KMS-11 (cell line): ENCODE results near the gene HACD2.

Experiments used
- H2AFZ ChIP-seq: fragments of 200-600 bp; sonication (generic); 2 replicates; pipeline ENCODE4 v1.6.1; 2016; ENCODE audit warnings: antibody characterized with exemption, mixed run types, low read depth
- H3K27ac ChIP-seq: fragments of 200-600 bp; sonication (generic); 2 replicates; pipeline ENCODE4 v1.6.1; 2016; ENCODE audit warnings: mild to moderate bottlenecking, mixed run types
- H3K27me3 ChIP-seq: fragments of 200-600 bp; sonication (generic); 2 replicates; pipeline ENCODE4 v1.6.1; 2017; ENCODE audit warnings: mild to moderate bottlenecking, low read depth, mixed run types, moderate library complexity; ENCODE audit not compliant: insufficient read depth
- H3K36me3 ChIP-seq: fragments of 200-600 bp; sonication (generic); 2 replicates; pipeline ENCODE4 v1.6.1; 2017; ENCODE audit warnings: mild to moderate bottlenecking, mixed run types; ENCODE audit not compliant: insufficient read depth
- H3K4me1 ChIP-seq: fragments of 200-600 bp; sonication (generic); 2 replicates; pipeline ENCODE4 v1.6.1; 2016; ENCODE audit warnings: mild to moderate bottlenecking, low read depth, mixed run types; ENCODE audit not compliant: poor library complexity, severe bottlenecking
- H3K4me2 ChIP-seq: fragments of 200-600 bp; sonication (generic); 2 replicates; pipeline ENCODE4 v1.7.0; 2016; ENCODE audit warnings: mild to moderate bottlenecking, mixed run types
- H3K4me3 ChIP-seq: fragments of 200-600 bp; sonication (generic); IDR thresholded peaks from 2 replicates; pipeline ENCODE4 v1.6.1; 2017; ENCODE audit warnings: low read depth, low read length, mixed read lengths; ENCODE audit not compliant: insufficient read depth
- H3K79me2 ChIP-seq: fragments of 200-600 bp; sonication (generic); 2 replicates; pipeline ENCODE4 v1.6.1; 2016; ENCODE audit warnings: low read depth, mixed run types; ENCODE audit not compliant: insufficient read depth
- H3K9ac ChIP-seq: fragments of 200-600 bp; sonication (generic); 2 replicates; pipeline ENCODE4 v1.6.1; 2016; ENCODE audit warnings: mild to moderate bottlenecking, mixed run types
- H4K20me1 ChIP-seq: fragments of 200-600 bp; sonication (generic); 2 replicates; pipeline ENCODE4 v1.6.1; 2016; ENCODE audit warnings: mild to moderate bottlenecking, mixed run types; ENCODE audit not compliant: insufficient read depth
- TF ChIP-seq, protein P1 (sequence below): fragments of 200-600 bp; sonication (generic); conservative IDR thresholded peaks from 2 replicates; pipeline ENCODE4 v1.6.1; 2017; ENCODE audit warnings: low read depth, mild to moderate bottlenecking, antibody characterized with exemption, low read length, moderate library complexity, mixed read lengths

The HACD2 gene

DNA sequence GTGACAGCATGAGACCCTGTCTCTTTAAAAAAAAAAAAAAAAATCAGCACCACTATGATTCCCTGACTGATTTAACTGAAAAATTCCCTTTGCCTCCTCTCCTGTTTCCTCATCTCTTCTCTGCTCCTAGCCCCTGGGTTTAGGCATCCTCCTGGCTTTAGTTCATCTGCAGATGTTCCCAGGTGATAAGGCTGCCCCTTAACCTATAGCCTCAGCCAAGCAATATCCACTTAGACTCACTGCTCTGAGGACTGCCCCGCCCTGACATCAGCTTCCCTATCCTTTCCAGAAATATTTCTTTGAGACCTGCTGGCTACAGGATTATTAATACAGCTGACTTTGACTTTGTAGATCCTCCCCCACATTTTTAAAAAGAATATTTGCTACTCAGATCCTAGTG, 39.4 kb upstream of the HACD2 start:
- Histone ChIP-seq H2AFZ (no peak overlapping the region), H3K4me1 (no peaks in the 10 kb centered on the region), H3K4me2 (no peak overlapping the region), H3K27ac (no peak overlapping the region), H3K36me3 (no peaks in the 10 kb centered on the region), H4K20me1 (no peaks in the 10 kb centered on the region), H3K4me3 (no peak overlapping the region), H3K9ac (no peak overlapping the region), H3K27me3 (no peaks in the 10 kb centered on the region), H3K79me2 (no peaks in the 10 kb centered on the region)
- TF ChIP-seq, protein P1, sequence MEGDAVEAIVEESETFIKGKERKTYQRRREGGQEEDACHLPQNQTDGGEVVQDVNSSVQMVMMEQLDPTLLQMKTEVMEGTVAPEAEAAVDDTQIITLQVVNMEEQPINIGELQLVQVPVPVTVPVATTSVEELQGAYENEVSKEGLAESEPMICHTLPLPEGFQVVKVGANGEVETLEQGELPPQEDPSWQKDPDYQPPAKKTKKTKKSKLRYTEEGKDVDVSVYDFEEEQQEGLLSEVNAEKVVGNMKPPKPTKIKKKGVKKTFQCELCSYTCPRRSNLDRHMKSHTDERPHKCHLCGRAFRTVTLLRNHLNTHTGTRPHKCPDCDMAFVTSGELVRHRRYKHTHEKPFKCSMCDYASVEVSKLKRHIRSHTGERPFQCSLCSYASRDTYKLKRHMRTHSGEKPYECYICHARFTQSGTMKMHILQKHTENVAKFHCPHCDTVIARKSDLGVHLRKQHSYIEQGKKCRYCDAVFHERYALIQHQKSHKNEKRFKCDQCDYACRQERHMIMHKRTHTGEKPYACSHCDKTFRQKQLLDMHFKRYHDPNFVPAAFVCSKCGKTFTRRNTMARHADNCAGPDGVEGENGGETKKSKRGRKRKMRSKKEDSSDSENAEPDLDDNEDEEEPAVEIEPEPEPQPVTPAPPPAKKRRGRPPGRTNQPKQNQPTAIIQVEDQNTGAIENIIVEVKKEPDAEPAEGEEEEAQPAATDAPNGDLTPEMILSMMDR, result no peak

DNA sequence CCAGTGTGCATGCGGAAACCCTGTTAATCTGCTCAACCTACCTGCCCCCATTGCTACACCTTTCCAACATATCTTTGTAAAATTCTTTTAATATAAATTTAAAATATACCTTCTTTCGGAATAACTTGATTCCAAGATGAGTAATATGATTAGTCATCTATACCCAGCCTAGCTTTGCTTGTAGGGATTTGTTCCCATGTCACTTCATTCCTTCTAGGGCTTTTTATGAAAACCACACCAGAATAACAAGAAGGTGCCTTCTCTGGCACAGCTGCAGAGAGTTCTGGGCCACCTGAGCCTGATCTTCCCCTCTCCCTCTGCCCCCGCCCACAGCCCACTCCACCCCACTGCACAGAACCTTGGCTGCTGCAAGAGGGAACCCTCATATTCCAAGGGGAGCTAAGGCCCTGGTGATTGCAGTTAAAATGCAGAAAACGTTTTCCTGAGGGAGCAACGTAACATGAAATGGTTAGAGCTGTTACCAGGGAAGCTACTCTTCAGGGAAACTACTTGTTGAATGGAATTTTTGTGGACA, 38.6 kb upstream of the HACD2 start:
- H3K36me3 ChIP-seq, result no peaks in the 10 kb centered on the region
- TF ChIP-seq, protein P1, result no peak
- H3K4me3 ChIP-seq, result no peak overlapping the region
- H3K9ac ChIP-seq, result no peak overlapping the region
- H3K4me1 ChIP-seq, result peaks cover 6% of the 10 kb centered on the region
- no peaks in the 10 kb centered on the region for H3K79me2 ChIP-seq
- H3K4me2 ChIP-seq, result no peak overlapping the region
- no peak overlapping the region for H3K27ac ChIP-seq
- H4K20me1 ChIP-seq, result no peaks in the 10 kb centered on the region
- H3K27me3 ChIP-seq, result no peaks in the 10 kb centered on the region
- no peak overlapping the region for H2AFZ ChIP-seq

DNA sequence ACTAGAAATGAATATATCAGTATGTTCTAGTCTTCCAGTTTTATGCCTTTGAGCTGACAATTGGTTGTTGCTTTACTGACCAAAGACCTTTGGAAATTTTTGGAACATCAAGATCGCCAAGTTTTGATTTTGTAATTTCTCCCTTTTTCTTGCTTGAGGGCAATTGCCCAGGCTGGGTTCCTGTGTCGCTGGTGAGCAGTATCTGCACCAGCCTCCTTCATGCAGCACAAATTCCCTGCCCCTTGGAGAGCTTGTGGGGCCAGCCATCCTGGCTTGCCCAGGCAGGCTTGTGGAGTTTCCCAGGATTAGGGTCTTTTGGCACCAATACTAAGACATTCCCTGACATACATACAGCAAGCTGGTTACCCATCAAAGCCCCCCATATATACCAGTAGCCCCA, 37.9 kb upstream of the HACD2 start:
- Histone ChIP-seq H3K4me1 (peaks cover 13% of the 10 kb centered on the region), H3K27ac (no peak overlapping the region), H3K4me2 (no peak overlapping the region), H3K79me2 (no peaks in the 10 kb centered on the region), H4K20me1 (no peaks in the 10 kb centered on the region), H3K9ac (no peak overlapping the region), H2AFZ (no peak overlapping the region), H3K4me3 (no peak overlapping the region), H3K36me3 (no peaks in the 10 kb centered on the region), H3K27me3 (no peaks in the 10 kb centered on the region)
- TF ChIP-seq, protein P1, result no peak

DNA sequence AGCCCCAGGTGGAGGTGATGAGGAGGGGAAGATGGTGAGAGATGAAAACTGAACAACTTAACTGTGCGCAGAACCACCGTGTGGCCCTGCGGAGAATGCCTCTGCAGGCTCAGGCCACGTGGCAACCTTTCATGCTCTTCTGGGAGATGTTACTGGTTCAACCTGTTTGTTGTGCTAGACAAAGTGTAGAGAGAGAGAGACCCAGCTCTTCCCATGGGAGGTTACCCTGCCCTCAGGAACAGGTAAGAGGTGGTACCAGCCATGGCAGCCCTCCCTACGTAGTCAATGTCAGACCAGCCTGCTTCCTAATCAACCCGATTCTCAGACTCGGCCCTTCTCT, 37.0 kb upstream of the HACD2 start:
- H3K4me1 ChIP-seq, result peaks cover 19% of the 10 kb centered on the region
- no peaks in the 10 kb centered on the region for H4K20me1 ChIP-seq
- H3K9ac ChIP-seq, result no peak overlapping the region
- H3K36me3 ChIP-seq, result no peaks in the 10 kb centered on the region
- TF ChIP-seq, protein P1, result no peak
- no peaks in the 10 kb centered on the region for H3K27me3 ChIP-seq
- H3K4me2 ChIP-seq, result no peak overlapping the region
- H3K27ac ChIP-seq, result no peak overlapping the region
- no peak overlapping the region for H2AFZ ChIP-seq
- H3K79me2 ChIP-seq, result no peaks in the 10 kb centered on the region
- H3K4me3 ChIP-seq, result no peak overlapping the region
